GM18505 (cell line): Measurements from ENCODE around the gene PABPC3.

Experiments used
- ATAC-seq: cut with Tn5 transposase; IDR thresholded peaks from one replicate; pipeline ENCODE4 v1.9.1; 2021; ENCODE audit not compliant: unreplicated experiment
- POLR2A ChIP-seq: IDR thresholded peaks from 4 replicates; pipeline ENCODE4 v1.6.1; 2011; ENCODE audit warnings: borderline replicate concordance; ENCODE audit not compliant: insufficient read depth, insufficient read length; ENCODE audit errors: extremely low read depth

The PABPC3 gene

GRCh38 chr13:25095851-25096453, at the start of gene PABPC3:
Gene PABPC3 (plus strand): TSS chr13:25096136. CDS start chr13:25096199, 63 bp downstream.
- no peak for ATAC-seq
- no peak for TF ChIP-seq POLR2A

- TF ChIP-seq POLR2A = no peak
- ATAC-seq = no peak
Observed at GRCh38 chr13:25046274-25046984, 49.5 kb upstream of the PABPC3 start.

GRCh38 chr13:25046985-25047511, 48.9 kb upstream of the PABPC3 start:
- no peak for ATAC-seq
- TF ChIP-seq POLR2A = no peak

- TF ChIP-seq POLR2A = no peak
- no peak for ATAC-seq
Observed at GRCh38 chr13:25051065-25051464, 44.9 kb upstream of the PABPC3 start.

GRCh38 chr13:25059166-25059565, 36.8 kb upstream of the PABPC3 start:
- TF ChIP-seq POLR2A = no peak
- no peak for ATAC-seq

- ATAC-seq = no peak
- no peak for TF ChIP-seq POLR2A
Observed at GRCh38 chr13:25059958-25060357, 36.0 kb upstream of the PABPC3 start.

- TF ChIP-seq POLR2A = no peak
- no peak for ATAC-seq
Observed at GRCh38 chr13:25062479-25062878, 33.5 kb upstream of the PABPC3 start.

GRCh38 chr13:25064396-25064795, 31.5 kb upstream of the PABPC3 start:
- ATAC-seq = no peak
- no peak for TF ChIP-seq POLR2A

GRCh38 chr13:25065974-25066770, 29.8 kb upstream of the PABPC3 start:
- no peak for TF ChIP-seq POLR2A
- no peak for ATAC-seq

- ATAC-seq = no peak
- TF ChIP-seq POLR2A = no peak
Observed at GRCh38 chr13:25067064-25067463, 28.9 kb upstream of the PABPC3 start.

GRCh38 chr13:25068810-25069209, 27.1 kb upstream of the PABPC3 start:
- no peak for ATAC-seq
- no peak for TF ChIP-seq POLR2A

- no peak for TF ChIP-seq POLR2A
- ATAC-seq = no peak
Observed at GRCh38 chr13:25069236-25069635, 26.7 kb upstream of the PABPC3 start.

GRCh38 chr13:25069911-25070310, 26.0 kb upstream of the PABPC3 start:
- no peak for ATAC-seq
- no peak for TF ChIP-seq POLR2A
